Gastrocnemius medialis (tissue), 4 donors: ENCODE data around the gene RPL28.

Experiments used
- POLR2A ChIP-seq, 2 donors: fragments of 450-650 bp; IDR thresholded peaks; one replicate each; pipeline ENCODE4 v1.6.1; 2017; ENCODE audit warnings: antibody characterized with exemption in 2 of 2, mild to moderate bottlenecking in 2 of 2, moderate library complexity in 2 of 2
- TF ChIP-seq, protein P1 (sequence below), 5 experiments: fragments of 450-650 bp in 3 of 5; fragments of 200-600 bp in 2 of 5; sonication (generic) in 2 of 5; IDR thresholded peaks in 4 of 5; conservative IDR thresholded peaks in 1 of 5; 1 replicate in 4 of 5; 2 replicates in 1 of 5; pipeline ENCODE4 v1.5.1; 2016 to 2019; ENCODE audit warnings: antibody characterized with exemption in 5 of 5, mild to moderate bottlenecking in 3 of 5, moderate library complexity in 3 of 5

DNA sequence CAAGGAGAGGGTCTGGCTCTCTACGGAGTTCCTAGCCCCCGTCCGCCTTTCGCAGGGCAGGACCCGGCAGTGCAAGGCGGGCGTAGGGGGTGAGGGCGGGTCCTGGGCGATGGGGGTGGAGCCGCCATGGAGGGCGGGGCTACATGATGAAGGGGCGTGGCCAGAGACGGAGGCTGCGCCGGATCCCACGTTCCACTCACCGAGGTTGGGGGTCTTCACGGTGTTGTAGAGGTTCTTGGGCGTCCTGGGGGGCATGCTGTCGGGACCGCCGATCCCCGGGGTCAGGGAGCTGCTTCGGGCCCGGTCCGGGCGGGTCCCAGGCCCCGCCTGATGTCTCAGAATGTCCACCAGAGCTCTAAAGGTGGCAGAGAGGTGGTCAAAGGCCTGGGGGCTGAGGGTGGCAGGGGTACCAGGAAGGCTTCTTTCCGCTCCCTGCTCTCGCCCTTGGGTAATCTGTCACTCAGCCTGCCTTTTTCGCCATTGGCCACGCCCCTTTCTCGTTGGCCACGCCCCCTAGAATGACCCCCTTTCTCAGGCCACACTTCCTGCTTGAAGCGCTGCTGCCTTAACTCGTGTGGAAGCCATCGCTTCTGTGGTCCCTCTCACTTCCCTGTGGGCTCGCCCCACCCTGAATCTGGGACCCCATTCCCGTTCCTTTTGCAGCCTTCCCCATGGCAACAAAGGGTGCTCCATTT is 54.8 kb downstream of the RPL28 start:
- TF ChIP-seq, protein P1, sequence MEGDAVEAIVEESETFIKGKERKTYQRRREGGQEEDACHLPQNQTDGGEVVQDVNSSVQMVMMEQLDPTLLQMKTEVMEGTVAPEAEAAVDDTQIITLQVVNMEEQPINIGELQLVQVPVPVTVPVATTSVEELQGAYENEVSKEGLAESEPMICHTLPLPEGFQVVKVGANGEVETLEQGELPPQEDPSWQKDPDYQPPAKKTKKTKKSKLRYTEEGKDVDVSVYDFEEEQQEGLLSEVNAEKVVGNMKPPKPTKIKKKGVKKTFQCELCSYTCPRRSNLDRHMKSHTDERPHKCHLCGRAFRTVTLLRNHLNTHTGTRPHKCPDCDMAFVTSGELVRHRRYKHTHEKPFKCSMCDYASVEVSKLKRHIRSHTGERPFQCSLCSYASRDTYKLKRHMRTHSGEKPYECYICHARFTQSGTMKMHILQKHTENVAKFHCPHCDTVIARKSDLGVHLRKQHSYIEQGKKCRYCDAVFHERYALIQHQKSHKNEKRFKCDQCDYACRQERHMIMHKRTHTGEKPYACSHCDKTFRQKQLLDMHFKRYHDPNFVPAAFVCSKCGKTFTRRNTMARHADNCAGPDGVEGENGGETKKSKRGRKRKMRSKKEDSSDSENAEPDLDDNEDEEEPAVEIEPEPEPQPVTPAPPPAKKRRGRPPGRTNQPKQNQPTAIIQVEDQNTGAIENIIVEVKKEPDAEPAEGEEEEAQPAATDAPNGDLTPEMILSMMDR (IDR thresholded peaks at IDR 0.05 in 4 of 5, conservative IDR thresholded peaks at IDR 0.05 in 1 of 5), result no peak
- TF ChIP-seq POLR2A (IDR thresholded peaks at IDR 0.05), result no peak
